B cell (primary cell): ENCODE results near the gene COL9A3. TPM values are rescaled to one million over a fixed set of nuclear protein-coding genes. Genes with fewer than 3 reads are reported as not detected.

ENCODE experiments used
- ATAC-seq: fragments of 200-7000 bp; cut with Tn5 transposase; one replicate; pipeline ENCODE4 v1.10.0; 2021; ENCODE audit warnings: low read depth, mild to moderate bottlenecking, moderate number of reproducible peaks, moderate library complexity
- CTCF ChIA-PET: fragments of 350-600 bp; sonication (Branson Sonifier 250); formaldehyde crosslinking; loops from one replicate; lab custom pipeline; 2021; ENCODE audit warnings: antibody characterized with exemption, inconsistent platforms; lab: Charles Lee
- POLR2A ChIA-PET: fragments of 350-600 bp; sonication (Branson Sonifier 250); formaldehyde crosslinking; loops from one replicate; lab custom pipeline; 2021; ENCODE audit warnings: antibody characterized with exemption; lab: Charles Lee
- DNase-seq: peaks from one replicate; pipeline ENCODE4 v3.0.0; 2013
- H2AFZ ChIP-seq: 2 replicates; pipeline ENCODE4 v1.6.1; 2012; ENCODE audit warnings: mild to moderate bottlenecking, low read depth, low read length; ENCODE audit not compliant: insufficient read depth, poor library complexity, severe bottlenecking
- H3K27ac ChIP-seq, 2 donors: 1 replicate in 1 of 2; 2 replicates in 1 of 2; pipeline ENCODE4 v1.5.1; 2012 to 2013; ENCODE audit warnings: low read length in 2 of 2, mild to moderate bottlenecking in 2 of 2, moderate library complexity in 1 of 2
- H3K27me3 ChIP-seq, 4 experiments: fragments of 200-600 bp in 1 of 4; sonication (generic) in 1 of 4; replicated peaks in 1 of 4; 1 replicate in 2 of 4; 2 replicates in 2 of 4; pipeline versions ENCODE4 v1.6.1 to v1.7.0; 2013 to 2016; ENCODE audit warnings: low read length in 3 of 4, mild to moderate bottlenecking in 2 of 4, mixed read lengths in 1 of 4, moderate library complexity in 1 of 4; ENCODE audit not compliant: insufficient read depth in 4 of 4, control insufficient read depth in 3 of 4; ENCODE audit errors: control extremely low read depth in 1 of 4
- H3K36me3 ChIP-seq, 2 experiments: replicated peaks in 1 of 2; 1 replicate in 1 of 2; 2 replicates in 1 of 2; pipeline versions ENCODE4 v1.6.1 to v1.7.1; 2013; ENCODE audit warnings: low read length in 1 of 2; ENCODE audit not compliant: insufficient read depth in 2 of 2, control insufficient read depth in 1 of 2; ENCODE audit errors: control extremely low read depth in 1 of 2, extremely low read depth in 1 of 2
- H3K4me1 ChIP-seq, 2 donors: fragments of 200-600 bp in 1 of 2; sonication (generic) in 1 of 2; 1 replicate in 1 of 2; 2 replicates in 1 of 2; pipeline versions ENCODE4 v1.5.1 to v1.6.1; 2013 to 2017; ENCODE audit warnings: low read length in 2 of 2; ENCODE audit not compliant: control insufficient read depth in 2 of 2, insufficient read depth in 2 of 2
- H3K4me2 ChIP-seq: replicated peaks from 2 replicates; pipeline ENCODE3; 2012; ENCODE audit warnings: mild to moderate bottlenecking, low read depth, low read length; ENCODE audit not compliant: poor library complexity, severe bottlenecking
- H3K4me3 ChIP-seq, 5 experiments: fragments of 200-600 bp in 1 of 5; sonication (generic) in 1 of 5; 1 replicate in 3 of 5; 2 replicates in 2 of 5; pipeline versions ENCODE4 v1.5.1 to v1.7.0; 2011 to 2016; ENCODE audit warnings: low read length in 4 of 5, mild to moderate bottlenecking in 4 of 5, low read depth in 2 of 5, control low read depth in 1 of 5, moderate library complexity in 1 of 5; ENCODE audit not compliant: insufficient read depth in 1 of 5; ENCODE audit errors: control extremely low read depth in 1 of 5, extremely low read depth in 1 of 5
- H3K79me2 ChIP-seq: fragments of 200-600 bp; sonication (generic); one replicate; pipeline ENCODE4 v1.6.0; 2016; ENCODE audit warnings: low read length; ENCODE audit not compliant: control insufficient read depth, insufficient read depth
- H3K9ac ChIP-seq: fragments of 200-600 bp; sonication (generic); 2 replicates; pipeline ENCODE4 v1.6.1; 2017; ENCODE audit warnings: mild to moderate bottlenecking, low read length, moderate library complexity
- H3K9me3 ChIP-seq, 3 donors: one replicate each; pipeline versions ENCODE4 v1.6.1 to v1.7.1; 2013; ENCODE audit warnings: low read length in 2 of 3; ENCODE audit not compliant: control insufficient read depth in 2 of 3, insufficient read depth in 1 of 3; ENCODE audit errors: control extremely low read depth in 1 of 3
- H4K20me1 ChIP-seq: 2 replicates; pipeline ENCODE4 v1.6.0; 2012; ENCODE audit warnings: mild to moderate bottlenecking, low read length; ENCODE audit not compliant: insufficient read depth, control insufficient read depth, poor library complexity, severe bottlenecking
- H3K27ac Mint-ChIP-seq: one replicate; pipeline ENCODE4 v1.8.0; 2021; ENCODE audit warnings: mixed read lengths
- H3K27me3 Mint-ChIP-seq: one replicate; pipeline ENCODE4 v1.8.0; 2021; ENCODE audit warnings: mixed read lengths
- H3K4me1 Mint-ChIP-seq: one replicate; pipeline ENCODE4 v1.8.0; 2021; ENCODE audit warnings: mixed read lengths
- H3K4me3 Mint-ChIP-seq: one replicate; pipeline ENCODE4 v1.8.0; 2021; ENCODE audit warnings: mixed read lengths
- H3K9me3 Mint-ChIP-seq: one replicate; pipeline ENCODE4 v1.8.0; 2022; ENCODE audit warnings: mixed read lengths; ENCODE audit not compliant: insufficient read depth
- EZH2 ChIP-seq: IDR thresholded peaks from 2 replicates; pipeline ENCODE4 v1.6.1; 2012; ENCODE audit warnings: borderline replicate concordance, low read depth, mild to moderate bottlenecking, moderate library complexity, low read length; ENCODE audit not compliant: insufficient read depth, poor library complexity, severe bottlenecking
- WGBS: methylation state at CpG from one replicate; pipeline ENCODE4 v1.1.5; 2013; ENCODE audit warnings: missing lambda C conversion rate; ENCODE audit not compliant: insufficient coverage; 5-methylcytosine and 5-hydroxymethylcytosine counted together
- intact Hi-C: fragments of 100-400 bp; cut with micrococcal nuclease; formaldehyde crosslinking; loops from one replicate; pipeline ENCODE4 v1.10.0; 2022
- polyA plus RNA-seq: library from polyadenylated mRNA; depleted of rRNA; stranded (reverse); fragments of >200 nt; gene quantifications from 2 replicates; pipeline ENCODE4 v1.2.3, GENCODE V29; 2012
- total RNA-seq, 2 donors: library from RNA; stranded (reverse); fragments of 120-200 nt in 1 of 2; gene quantifications; 1 replicate in 1 of 2; 2 replicates in 1 of 2; pipeline versions ENCODE4 v1.2.3 to v1.2.4, GENCODE V29; 2013 to 2022
- TF ChIP-seq, protein P1 (sequence below): fragments of 200-600 bp; IDR thresholded peaks from one replicate; pipeline ENCODE4 v1.8.0; 2022; ENCODE audit warnings: antibody characterized with exemption, mild to moderate bottlenecking

Gene COL9A3
- total and polyA plus RNA-seq, 2 donors (not counting 1 experiment from before 2014, with no cell fraction given): 10.7 to 96.3 TPM

DNA sequence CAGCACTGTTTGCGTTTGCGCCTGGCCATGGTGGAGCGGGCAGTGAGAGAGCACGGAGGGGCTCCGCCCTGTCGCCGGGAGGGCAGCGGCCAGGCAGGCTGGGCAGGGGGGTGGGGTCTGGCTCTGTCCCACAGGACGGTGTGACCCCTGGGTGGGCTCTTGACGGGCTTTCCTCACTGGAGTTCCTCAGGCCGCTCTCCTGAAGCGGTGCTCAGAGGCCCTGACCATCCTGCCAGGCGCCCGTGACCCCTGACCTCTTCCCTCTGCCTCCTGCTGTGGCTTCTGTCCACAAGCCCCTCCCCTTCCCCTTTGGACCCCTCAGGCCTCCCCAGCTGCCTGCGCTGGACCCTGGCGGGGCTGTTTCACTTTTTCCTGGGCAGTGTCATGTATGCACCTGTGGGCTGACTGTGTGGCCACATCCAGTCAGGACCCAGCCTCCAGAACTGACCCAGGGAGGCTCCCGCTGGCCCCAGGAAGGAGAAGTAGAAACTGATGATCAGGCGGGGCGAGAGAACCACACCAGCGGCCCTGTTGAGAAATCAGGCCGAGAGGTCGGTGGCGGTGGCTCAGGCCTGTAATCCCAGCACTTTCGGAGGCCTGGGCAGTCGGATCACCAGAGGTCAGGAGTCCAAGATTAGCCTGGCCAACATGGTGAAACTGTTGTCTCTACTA lies 11.0 kb upstream of the COL9A3 start:
- Histone ChIP-seq H2AFZ (no peak overlapping the region), H4K20me1 (peaks cover 56% of the 10 kb centered on the region), H3K9me3 (no peaks in the 10 kb centered on the region), H3K4me2 (peak overlapping the region; percentile 89), H3K27me3 (no peaks in the 10 kb centered on the region), H3K9ac (peak overlapping the region; percentile 88), H3K36me3 (peaks cover under 1 to 38% of the 10 kb centered on the region in 2 experiments), H3K27ac (peak overlapping the region in 1 of 2 donors; percentile 63), H3K4me1 (peaks cover 17 to 38% of the 10 kb centered on the region in 2 donors), H3K4me3 (peak overlapping the region in 4 of 5 experiments; percentile 61 to 82 (median 74)), H3K79me2 (peaks cover 34% of the 10 kb centered on the region)
- peak overlapping the region; percentile 77 for H3K27ac Mint-ChIP-seq
- H3K27me3 Mint-ChIP-seq: no peaks in the 10 kb centered on the region
- POLR2A ChIA-PET: interaction anchor here (1.1 to 2.9 kb wide), 3 partner anchors 10 to 65 kb away, joined by 3 to 28 read pairs (median 3); partner anchors contain the start of gene MRGBP
- no peak for ATAC-seq
- TF ChIP-seq, protein P1, sequence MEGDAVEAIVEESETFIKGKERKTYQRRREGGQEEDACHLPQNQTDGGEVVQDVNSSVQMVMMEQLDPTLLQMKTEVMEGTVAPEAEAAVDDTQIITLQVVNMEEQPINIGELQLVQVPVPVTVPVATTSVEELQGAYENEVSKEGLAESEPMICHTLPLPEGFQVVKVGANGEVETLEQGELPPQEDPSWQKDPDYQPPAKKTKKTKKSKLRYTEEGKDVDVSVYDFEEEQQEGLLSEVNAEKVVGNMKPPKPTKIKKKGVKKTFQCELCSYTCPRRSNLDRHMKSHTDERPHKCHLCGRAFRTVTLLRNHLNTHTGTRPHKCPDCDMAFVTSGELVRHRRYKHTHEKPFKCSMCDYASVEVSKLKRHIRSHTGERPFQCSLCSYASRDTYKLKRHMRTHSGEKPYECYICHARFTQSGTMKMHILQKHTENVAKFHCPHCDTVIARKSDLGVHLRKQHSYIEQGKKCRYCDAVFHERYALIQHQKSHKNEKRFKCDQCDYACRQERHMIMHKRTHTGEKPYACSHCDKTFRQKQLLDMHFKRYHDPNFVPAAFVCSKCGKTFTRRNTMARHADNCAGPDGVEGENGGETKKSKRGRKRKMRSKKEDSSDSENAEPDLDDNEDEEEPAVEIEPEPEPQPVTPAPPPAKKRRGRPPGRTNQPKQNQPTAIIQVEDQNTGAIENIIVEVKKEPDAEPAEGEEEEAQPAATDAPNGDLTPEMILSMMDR: no peak
- no peak for TF ChIP-seq EZH2
- H3K9me3 Mint-ChIP-seq: no peaks in the 10 kb centered on the region
- H3K4me1 Mint-ChIP-seq: peaks cover 33% of the 10 kb centered on the region
- peak overlapping the region; percentile 82 for H3K4me3 Mint-ChIP-seq
- CTCF ChIA-PET: interaction anchor here (0.6 to 4.3 kb wide), 7 partner anchors 12 to 306 kb away, joined by 3 to 36 read pairs (median 7); no protein-coding TSS in a partner anchor
- 46% methylated on average over 25 of the region's 25 CpGs for WGBS
- DNase-seq: no peak
- intact Hi-C loops: loop anchor here (5.0 kb wide), 2 partner anchors 189 to 504 kb away; partner anchors contain the start of gene ADRM1
